ENCODE results near the gene DUSP10.

- no peak for TF ChIP-seq CTCF (IDR thresholded peaks at IDR 0.05)
- no peak for TF ChIP-seq POLR2A (IDR thresholded peaks at IDR 0.05)
These were observed 38.3 kb upstream of the DUSP10 start for GRCh38 chr1:221780175-221780574.

Measured in body of pancreas (tissue), 4 donors.